Activated T-cell treated with anti-CD3 and anti-CD28 coated beads for 1 hour (primary cell): Measurements from ENCODE around the gene KLF17.
"Not testable (repeated sequence)": the region's sequence is repeated elsewhere in the genome, so short reads cannot be mapped to it uniquely, and the experiment has no call there.

Source experiments
- DNase-seq: peaks from one replicate; pipeline ENCODE4 v3.0.0-alpha.2; 2020; ENCODE audit warnings: low read depth

Gene KLF17

DNA sequence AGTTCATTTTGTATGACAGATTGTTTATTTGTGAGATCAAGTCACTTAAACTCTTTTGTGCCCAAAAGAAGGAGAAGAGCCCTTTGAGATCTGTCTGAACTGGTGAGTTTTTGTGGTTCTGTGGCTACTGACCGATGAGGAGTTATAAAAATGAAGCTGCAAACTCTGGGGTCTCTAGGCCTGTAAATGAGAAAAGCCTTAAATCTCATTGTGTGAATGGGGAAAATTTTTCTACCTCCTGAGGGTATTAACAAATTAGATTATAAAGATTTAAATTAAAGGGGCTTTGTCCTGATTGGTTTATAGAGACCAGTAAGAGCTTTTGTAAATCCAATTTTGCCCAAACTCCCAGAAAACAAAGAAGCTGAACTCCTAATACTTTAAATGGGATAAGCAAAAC is 9.7 kb upstream of the KLF17 start:
- no peak for DNase-seq

GRCh38 chr1:44110916-44111315 is 7.7 kb upstream of the KLF17 start:
- no peak for DNase-seq

DNA sequence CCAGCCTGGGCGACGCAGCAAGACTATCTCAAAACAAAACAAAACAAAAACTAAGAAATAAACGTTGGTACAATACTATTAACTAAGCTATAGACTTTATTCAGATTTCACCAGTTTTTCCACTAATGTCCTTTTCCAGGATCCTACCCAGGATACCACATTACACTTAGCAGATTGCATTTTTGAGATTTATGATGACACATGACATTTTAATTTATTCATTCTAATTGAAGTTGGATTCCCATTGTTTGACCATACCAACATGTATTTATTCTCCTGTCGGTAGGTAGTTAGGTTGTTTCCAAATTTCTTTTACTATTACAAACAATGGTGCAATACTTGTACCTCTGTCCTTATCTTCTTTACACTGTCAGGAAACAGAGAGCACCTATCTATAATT is 6.8 kb upstream of the KLF17 start:
- DNase-seq, result no peak

- DNase-seq, result no peak
These were observed 6.1 kb upstream of the KLF17 start for GRCh38 chr1:44112486-44112885.

DNA sequence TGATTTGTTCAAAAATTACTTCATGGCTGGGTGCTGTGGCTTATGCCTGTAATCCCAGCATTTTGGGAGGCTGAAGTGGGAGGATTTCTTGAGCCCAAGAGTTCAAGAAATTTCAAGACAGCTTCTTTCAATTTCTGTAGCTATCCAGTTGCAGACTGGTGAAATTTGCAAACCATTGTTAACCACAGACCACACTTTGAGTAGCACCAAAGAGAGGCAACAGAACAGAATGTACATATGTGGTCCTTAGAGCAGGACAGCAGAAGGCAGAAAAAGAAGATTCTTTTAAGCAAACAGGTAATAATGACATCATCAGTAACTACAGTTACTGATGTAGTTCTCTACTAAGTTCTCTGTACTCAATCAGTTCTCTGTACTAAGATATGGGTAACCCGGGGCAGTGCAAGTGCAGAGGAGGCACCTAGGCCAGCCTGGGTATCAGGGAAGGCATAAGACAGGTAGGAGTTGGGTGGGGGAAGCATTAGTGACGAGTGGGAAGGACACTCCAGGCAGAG is 5.5 kb upstream of the KLF17 start:
- DNase-seq, result no peak

DNA sequence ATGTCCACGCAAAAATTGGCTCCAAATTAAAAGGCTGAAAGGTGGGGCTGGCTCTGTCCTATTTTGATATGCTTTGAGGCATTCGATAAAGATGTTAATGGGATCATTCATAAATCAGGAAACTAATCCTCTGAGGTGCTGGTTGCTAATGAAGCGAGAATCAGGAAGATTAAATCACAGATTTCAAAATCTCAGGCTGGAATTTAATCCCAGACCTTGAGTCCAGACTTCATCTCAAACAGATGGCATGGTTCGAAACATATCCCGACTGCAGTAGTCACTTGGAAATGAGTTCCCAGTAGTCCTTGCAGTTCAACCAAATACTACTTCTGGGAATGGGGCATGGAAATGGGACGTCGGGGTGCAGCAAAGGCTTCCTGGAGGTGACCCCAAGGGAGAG is 4.5 kb upstream of the KLF17 start:
- no peak for DNase-seq

DNA sequence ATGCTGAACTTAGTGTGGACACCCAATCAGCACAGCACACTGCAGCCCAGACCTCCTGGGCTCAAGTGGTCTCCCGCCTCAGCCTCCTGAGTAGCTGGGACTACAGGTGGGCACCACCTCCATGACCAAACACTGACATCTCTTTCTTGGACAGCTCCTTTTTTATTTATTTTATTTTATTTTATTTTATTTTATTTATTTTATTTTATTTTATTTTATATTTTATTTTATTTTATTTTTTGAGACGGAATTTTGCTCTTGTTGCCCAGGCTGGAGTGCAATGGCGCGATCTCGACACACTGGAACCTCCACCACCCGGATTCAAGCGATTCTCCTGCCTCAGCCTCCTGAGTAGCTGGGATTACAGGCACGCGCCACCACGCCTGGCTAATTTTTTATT is 1.3 kb upstream of the KLF17 start:
- not testable (repeated sequence) for DNase-seq

- DNase-seq, result no peak
These were observed 904 bp downstream of the KLF17 start for GRCh38 chr1:44119525-44119924.

- no peak for DNase-seq
These were observed 1.9 kb downstream of the KLF17 start for GRCh38 chr1:44120398-44120949.

GRCh38 chr1:44129616-44130500 is 11.2 kb downstream of the KLF17 start:
- no peak for DNase-seq

- no peak for DNase-seq
These were observed 12.8 kb downstream of the KLF17 start for GRCh38 chr1:44131411-44131810.

- DNase-seq, result no peak
These were observed 15.7 kb downstream of the KLF17 start for GRCh38 chr1:44134071-44134920.

GRCh38 chr1:44135886-44136285 is 17.3 kb downstream of the KLF17 start:
- DNase-seq, result no peak

DNA sequence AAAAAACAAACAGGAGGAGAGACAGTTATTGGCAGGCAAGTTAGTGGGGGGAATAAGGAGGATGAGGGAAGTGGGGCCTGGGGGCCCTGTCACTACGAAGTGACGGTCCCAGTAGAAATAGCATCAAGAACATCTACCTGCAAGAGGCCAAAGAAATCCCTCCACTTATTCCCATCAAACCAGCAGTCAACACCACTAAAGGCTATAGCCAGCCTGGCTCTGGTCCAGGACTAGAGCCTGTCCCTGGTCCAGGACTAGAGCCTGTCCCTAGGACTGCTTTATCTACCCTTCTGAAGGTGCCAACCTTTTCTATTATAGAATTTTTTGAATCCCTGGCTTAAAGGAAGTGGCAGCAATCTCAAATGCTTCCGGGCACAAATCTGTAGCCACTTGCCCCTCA is 19.6 kb downstream of the KLF17 start:
- no peak for DNase-seq

DNA sequence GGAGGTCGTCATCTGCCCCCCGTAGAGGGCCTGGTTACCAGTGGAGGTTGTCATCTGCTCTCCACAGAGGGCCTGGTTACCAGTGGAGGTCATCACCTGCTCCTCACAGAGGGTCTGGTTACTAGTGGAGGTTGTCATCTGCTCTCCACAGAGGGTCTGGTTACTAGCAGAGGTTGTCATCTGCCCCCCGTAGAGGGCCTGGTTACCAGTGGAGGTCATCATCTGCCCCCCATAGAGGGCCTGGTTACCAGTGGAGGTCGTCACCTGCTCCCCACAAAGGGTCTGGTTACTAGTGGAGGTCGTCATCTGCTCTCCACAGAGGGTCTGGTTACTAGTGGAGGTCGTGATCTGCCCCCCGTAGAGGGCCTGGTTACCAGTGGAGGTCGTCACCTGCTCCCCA is 20.9 kb downstream of the KLF17 start:
- not testable (repeated sequence) for DNase-seq

GRCh38 chr1:44141531-44141930 is 22.9 kb downstream of the KLF17 start, which contains the start of gene KLF18:
Gene KLF18, minus strand, starts transcription at chr1:44141631. Its CDS starts 0 bp downstream, at chr1:44141631.
- DNase-seq, result no peak

GRCh38 chr1:44144962-44145756 is 26.5 kb downstream of the KLF17 start:
- no peak for DNase-seq

- DNase-seq, result no peak
These were observed 28.1 kb downstream of the KLF17 start for GRCh38 chr1:44146536-44147361.

DNA sequence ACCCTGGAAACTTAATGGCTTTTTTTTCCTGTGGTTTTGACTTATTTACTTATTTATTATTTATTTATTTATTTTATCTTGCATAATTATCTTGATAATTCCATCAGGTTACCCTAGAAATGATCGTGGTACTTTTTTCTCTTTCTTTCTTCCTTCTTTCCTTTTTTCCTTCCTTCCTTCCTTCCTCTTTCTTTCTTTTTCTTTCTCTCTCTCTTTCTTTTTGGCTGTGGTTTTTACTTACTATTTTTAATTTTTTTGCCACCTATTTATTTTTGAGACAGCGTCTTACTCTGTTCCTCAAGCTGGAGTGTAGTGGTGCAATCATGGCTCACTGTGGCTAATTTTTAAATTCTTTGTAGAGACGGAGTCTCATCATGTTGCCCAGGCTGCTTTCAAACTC is 29.0 kb downstream of the KLF17 start:
- no peak for DNase-seq

GRCh38 chr1:44151332-44151731 is 32.7 kb downstream of the KLF17 start:
- DNase-seq, result no peak

- DNase-seq, result no peak
These were observed 33.2 kb downstream of the KLF17 start for GRCh38 chr1:44151808-44152207.
